ENCODE results near the gene MACROD2.

Gene MACROD2

GRCh38 chr20:14758356-14758755, 763.0 kb downstream of the MACROD2 start:
- ATAC-seq = no peak
- TF ChIP-seq ISL1 (CRISPR knock-in tag; IDR thresholded peaks at IDR 0.05) = no peak
- TF ChIP-seq, protein P1, sequence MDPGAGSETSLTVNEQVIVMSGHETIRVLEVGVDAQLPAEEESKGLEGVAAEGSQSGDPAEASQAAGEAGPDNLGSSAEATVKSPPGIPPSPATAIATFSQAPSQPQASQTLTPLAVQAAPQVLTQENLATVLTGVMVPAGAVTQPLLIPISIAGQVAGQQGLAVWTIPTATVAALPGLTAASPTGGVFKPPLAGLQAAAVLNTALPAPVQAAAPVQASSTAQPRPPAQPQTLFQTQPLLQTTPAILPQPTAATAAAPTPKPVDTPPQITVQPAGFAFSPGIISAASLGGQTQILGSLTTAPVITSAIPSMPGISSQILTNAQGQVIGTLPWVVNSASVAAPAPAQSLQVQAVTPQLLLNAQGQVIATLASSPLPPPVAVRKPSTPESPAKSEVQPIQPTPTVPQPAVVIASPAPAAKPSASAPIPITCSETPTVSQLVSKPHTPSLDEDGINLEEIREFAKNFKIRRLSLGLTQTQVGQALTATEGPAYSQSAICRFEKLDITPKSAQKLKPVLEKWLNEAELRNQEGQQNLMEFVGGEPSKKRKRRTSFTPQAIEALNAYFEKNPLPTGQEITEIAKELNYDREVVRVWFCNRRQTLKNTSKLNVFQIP (CRISPR knock-in tag; IDR thresholded peaks at IDR 0.05; ENCODE audit: borderline replicate concordance, low read depth) = no peak
- TF ChIP-seq CREB5 (CRISPR knock-in tag; IDR thresholded peaks at IDR 0.05; ENCODE audit: low read depth) = no peak

GRCh38 chr20:14759979-14760378, 764.7 kb downstream of the MACROD2 start:
- TF ChIP-seq ZFP3 (CRISPR knock-in tag; IDR thresholded peaks at IDR 0.05) = no peak
- no peak for TF ChIP-seq ZNF8 (CRISPR knock-in tag; IDR thresholded peaks at IDR 0.05)
- TF ChIP-seq PPARA (CRISPR knock-in tag; IDR thresholded peaks at IDR 0.05; ENCODE audit: borderline replicate concordance) = no peak
- TF ChIP-seq, protein P1 (CRISPR knock-in tag; IDR thresholded peaks at IDR 0.05; ENCODE audit: borderline replicate concordance, low read depth) = no peak
- TF ChIP-seq ZNF70 (CRISPR knock-in tag; IDR thresholded peaks at IDR 0.05) = no peak
- TF ChIP-seq, protein P2, sequence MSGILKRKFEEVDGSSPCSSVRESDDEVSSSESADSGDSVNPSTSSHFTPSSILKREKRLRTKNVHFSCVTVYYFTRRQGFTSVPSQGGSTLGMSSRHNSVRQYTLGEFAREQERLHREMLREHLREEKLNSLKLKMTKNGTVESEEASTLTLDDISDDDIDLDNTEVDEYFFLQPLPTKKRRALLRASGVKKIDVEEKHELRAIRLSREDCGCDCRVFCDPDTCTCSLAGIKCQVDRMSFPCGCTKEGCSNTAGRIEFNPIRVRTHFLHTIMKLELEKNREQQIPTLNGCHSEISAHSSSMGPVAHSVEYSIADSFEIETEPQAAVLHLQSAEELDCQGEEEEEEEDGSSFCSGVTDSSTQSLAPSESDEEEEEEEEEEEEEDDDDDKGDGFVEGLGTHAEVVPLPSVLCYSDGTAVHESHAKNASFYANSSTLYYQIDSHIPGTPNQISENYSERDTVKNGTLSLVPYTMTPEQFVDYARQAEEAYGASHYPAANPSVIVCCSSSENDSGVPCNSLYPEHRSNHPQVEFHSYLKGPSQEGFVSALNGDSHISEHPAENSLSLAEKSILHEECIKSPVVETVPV (CRISPR knock-in tag; IDR thresholded peaks at IDR 0.05) = no peak
- no peak for TF ChIP-seq ZC3H10 (CRISPR knock-in tag; IDR thresholded peaks at IDR 0.05)
- no peak for TF ChIP-seq TCF4 (CRISPR knock-in tag; IDR thresholded peaks at IDR 0.05; ENCODE audit: borderline replicate concordance)
- no peak for TF ChIP-seq BACH2 (CRISPR knock-in tag; IDR thresholded peaks at IDR 0.05; ENCODE audit: borderline replicate concordance)
- TF ChIP-seq OSR1 (CRISPR knock-in tag; IDR thresholded peaks at IDR 0.05) = no peak
- no peak for ATAC-seq

GRCh38 chr20:14761903-14762302, 766.6 kb downstream of the MACROD2 start:
- TF ChIP-seq, protein P1 (CRISPR knock-in tag; IDR thresholded peaks at IDR 0.05; ENCODE audit: borderline replicate concordance, low read depth) = no peak
- no peak for ATAC-seq

DNA sequence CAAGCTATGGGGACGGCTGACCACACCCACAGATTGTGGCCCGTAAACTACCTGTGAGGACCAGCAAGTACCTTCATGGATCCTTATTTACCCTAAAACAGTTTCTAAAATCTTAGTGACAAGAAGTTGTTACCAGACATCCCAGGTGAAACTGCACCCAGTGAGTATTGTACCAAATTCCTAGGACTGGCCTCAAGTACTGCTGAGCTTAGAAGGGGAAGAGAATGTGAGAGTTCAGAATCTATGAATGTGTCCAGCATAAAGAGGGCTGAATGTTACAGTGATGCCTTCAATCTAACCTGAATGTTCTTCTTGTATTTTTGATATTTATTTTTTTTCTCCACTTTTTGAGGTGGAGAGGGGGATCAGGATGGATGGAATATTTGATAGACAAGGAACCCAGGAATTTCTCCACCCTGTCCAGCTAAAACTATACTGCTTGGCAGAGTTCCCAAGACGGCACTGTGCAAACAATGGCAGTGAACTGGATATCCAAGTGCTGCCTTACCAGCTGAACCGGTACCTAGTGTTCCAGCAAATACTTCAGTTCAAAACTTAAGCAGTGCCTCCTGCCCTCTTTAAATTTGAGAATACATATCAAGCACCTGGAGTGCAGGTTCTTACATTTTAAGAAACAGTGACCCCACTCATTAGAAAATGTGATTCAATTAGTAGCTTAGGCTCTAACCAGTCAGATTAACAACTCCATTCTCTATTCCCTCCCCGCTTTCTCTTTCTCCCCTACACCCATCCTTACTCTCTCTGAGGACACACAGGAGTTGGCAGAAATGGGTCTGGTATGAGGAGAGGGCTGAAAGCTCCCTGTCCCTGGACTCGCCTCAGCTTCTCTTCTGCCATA, 769.4 kb downstream of the MACROD2 start:
- TF ChIP-seq ZNF565 (CRISPR knock-in tag; conservative IDR thresholded peaks at IDR 0.05; ENCODE audit: low read depth) (no peak), GLIS3 (CRISPR knock-in tag; IDR thresholded peaks at IDR 0.05) (no peak), ARNTL (CRISPR knock-in tag; IDR thresholded peaks at IDR 0.05; ENCODE audit: borderline replicate concordance, low read depth) (no peak), TOX (CRISPR knock-in tag; IDR thresholded peaks at IDR 0.05; ENCODE audit: borderline replicate concordance) (no peak), CREB5 (CRISPR knock-in tag; IDR thresholded peaks at IDR 0.05; ENCODE audit: low read depth) (no peak), ZFP3 (CRISPR knock-in tag; IDR thresholded peaks at IDR 0.05) (no peak), RARB (CRISPR knock-in tag; IDR thresholded peaks at IDR 0.05) (no peak), ZNF70 (CRISPR knock-in tag; IDR thresholded peaks at IDR 0.05) (no peak), ZC3H10 (CRISPR knock-in tag; IDR thresholded peaks at IDR 0.05) (no peak)
- TF ChIP-seq, protein P2 (CRISPR knock-in tag; IDR thresholded peaks at IDR 0.05) = no peak
- no peak for ATAC-seq
